GM19239 (cell line): ENCODE results near the gene GNLY.
"Not testable (repeated sequence)": the region's sequence is repeated elsewhere in the genome, so short reads cannot be mapped to it uniquely, and the experiment has no call there.

Experiments used
- DNase-seq: peaks from one replicate; pipeline ENCODE4 v3.0.0; 2011; ENCODE audit warnings: low spot score; ENCODE audit not compliant: insufficient read length
- FAIRE-seq: peaks from 2 replicates; lab custom pipeline; 2011; peaks lifted over from hg19 to GRCh38; lab: Jason Lieb, UNC

GNLY gene

DNA sequence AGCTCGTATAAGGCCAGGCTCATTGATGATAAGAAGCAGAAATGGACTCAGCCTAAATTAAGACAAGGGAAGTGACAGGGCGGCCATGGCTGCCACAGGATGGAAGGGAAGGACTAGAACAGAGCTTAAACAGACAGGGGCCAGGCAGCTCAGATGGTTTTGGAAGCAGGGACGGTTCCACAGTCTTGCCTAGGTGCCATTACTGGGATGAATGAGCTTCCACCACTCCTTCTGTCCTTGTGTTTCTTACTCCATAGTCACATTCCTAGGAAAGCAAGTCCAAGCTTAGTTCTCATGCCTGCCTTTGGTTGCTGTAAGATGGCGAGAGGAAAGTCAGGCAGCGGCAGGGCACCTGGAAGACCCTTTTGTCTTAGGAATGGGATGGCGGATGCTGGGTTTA is 11.9 kb downstream of the GNLY start:
- FAIRE-seq, result no peak
- DNase-seq, result no peak

DNA sequence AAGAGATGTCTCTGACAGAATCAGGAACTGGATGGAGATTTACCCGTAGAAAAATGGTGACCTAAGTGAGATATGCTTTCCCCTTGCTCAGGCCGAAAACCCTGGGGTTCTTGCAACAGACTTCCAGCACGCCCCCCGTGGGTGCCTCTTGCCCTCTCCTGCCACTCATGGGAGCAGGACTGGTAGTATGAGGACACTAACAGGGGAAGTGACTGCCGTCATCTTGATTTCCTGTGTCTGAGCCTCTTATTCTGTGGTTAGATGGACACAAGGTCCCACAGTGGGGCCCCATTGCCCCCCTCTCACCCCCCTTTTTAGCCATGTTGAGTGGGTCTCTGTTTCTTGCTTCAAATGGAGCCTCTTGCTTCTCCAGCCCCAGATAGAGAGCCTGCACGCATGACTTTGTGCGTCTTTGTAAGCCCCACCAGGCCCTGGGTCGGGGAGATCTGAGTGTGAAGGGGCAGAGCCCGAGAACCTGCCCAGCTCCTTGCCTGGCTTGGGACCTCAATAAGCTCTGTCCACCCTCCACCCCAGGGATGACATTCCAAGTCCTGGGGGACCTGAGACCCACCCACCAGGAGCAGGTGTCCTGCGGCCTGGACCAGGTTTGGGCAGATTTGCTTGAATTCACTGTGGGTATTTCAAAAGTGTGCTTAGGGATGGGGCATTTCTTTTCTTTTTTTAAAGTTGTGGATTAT is 12.6 kb downstream of the GNLY start:
- no peak for FAIRE-seq
- no peak for DNase-seq

GRCh38 chr2:85707304-85707703 is 13.1 kb downstream of the GNLY start:
- peak; percentile 95 for FAIRE-seq
- DNase-seq, result peak; percentile 59

DNA sequence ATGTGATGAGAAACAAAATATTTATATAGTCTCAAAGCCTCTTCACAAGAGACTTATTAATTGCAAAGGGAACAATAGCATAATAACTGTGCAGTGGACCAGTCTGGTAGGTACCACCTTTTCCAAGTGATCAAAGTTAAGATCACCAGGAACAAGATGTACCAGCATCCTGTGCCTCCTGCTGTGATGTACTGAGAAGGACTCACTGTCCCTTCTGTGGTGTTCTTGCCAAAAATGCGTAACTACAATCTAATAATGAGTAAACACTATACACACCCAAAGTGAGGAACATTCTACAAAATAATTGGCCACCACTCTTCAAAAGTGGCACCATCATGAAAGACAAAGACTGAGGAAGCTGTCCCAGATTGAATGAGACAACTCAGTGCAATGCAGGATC is 14.5 kb downstream of the GNLY start:
- DNase-seq (no peak), FAIRE-seq (no peak)

GRCh38 chr2:85709401-85709811 is 15.2 kb downstream of the GNLY start:
- DNase-seq (no peak), FAIRE-seq (no peak)

- FAIRE-seq, result no peak
Observed at GRCh38 chr2:85710687-85711577, 16.8 kb downstream of the GNLY start.

GRCh38 chr2:85711578-85712060 is 17.5 kb downstream of the GNLY start:
- no peak for DNase-seq
- no peak for FAIRE-seq

More at GRCh38 chr2:85710687-85711577, 16.8 kb downstream of the GNLY start:
- no peak for DNase-seq

DNA sequence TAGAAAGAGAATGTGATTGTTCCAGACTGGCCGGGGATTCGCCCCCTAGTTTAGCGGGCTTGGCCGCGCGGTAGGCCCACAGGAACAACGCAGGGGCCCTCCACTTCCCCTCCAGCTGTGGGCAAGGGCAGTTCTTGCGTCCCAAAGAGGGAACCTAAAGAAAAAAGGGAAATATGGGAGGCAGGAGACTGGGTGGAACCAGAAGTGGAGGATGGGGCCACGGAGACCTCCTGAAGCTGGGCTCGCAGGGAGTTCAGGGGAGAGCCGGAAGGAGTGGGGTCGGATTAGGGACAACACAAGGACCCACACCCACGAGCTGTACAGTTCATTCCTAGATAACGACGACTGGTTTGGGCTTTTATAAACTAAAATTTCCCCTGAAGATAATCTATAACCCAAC is 18.2 kb downstream of the GNLY start:
- no peak for DNase-seq
- no peak for FAIRE-seq

- DNase-seq, result no peak
- FAIRE-seq, result no peak
Observed at GRCh38 chr2:85712849-85713612, 18.9 kb downstream of the GNLY start.

DNA sequence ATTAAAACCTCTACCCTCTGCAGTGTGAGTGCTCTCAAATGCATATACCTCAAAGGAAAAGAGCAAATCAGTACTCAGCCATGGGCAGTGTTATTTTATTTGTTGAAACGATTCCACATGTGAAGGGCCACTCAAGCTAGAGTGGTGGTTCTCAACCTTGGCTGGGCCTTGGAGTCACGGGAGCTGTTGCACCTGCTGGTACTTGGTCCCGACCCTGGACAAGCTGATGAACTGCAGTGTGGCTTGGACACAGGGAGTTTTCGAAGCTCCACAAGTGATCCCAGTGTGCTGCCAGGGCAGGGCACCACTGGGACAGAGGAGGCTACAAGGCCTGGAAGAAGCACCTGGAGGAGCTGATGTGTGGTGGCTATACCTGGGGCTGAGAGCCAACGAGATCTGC is 19.7 kb downstream of the GNLY start:
- FAIRE-seq, result no peak

GRCh38 chr2:85714421-85714820 is 20.3 kb downstream of the GNLY start:
- DNase-seq, FAIRE-seq: not testable (repeated sequence)

More for the DNA sequence above, 19.7 kb downstream of the GNLY start:
- DNase-seq, result no peak

- DNase-seq (no peak), FAIRE-seq (no peak)
Observed at GRCh38 chr2:85714841-85715240, 20.7 kb downstream of the GNLY start.

DNA sequence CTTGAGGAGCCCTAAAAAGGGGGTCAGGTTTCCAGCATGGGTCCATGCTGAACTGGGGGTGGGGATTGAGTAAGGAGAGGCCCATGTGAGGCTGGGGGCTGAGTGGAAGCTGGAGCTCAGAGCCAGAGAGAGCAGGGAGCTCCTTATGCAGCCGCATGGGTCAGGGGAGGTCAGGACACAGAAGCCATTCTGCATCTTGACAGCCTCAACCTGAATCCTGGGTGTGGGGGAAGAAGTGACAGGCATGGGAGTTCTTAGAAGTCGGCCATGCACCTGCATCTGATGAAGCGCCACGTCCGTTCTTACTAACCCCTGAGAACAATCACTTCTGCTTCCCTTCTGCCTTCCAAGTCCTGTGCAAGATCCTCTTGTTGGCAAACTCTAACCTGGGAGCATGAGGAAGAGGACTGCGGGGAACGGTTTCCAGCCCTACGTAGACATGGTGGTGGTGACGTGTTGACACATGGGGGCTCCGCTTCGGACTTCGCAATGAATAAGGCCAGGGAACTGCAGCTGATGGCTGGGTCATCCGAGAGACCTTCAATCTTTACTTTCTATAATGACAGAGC is 22.3 kb downstream of the GNLY start:
- no peak for FAIRE-seq

GRCh38 chr2:85717308-85718008 is 23.3 kb downstream of the GNLY start:
- DNase-seq, result no peak

More for the DNA sequence above, 22.3 kb downstream of the GNLY start:
- no peak for DNase-seq

GRCh38 chr2:85718009-85718391 is 23.8 kb downstream of the GNLY start:
- FAIRE-seq, result no peak
- no peak for DNase-seq

More at GRCh38 chr2:85717308-85718008, 23.3 kb downstream of the GNLY start:
- FAIRE-seq, result no peak

GRCh38 chr2:85718885-85719492 is 24.8 kb downstream of the GNLY start:
- no peak for DNase-seq
- FAIRE-seq, result no peak

DNA sequence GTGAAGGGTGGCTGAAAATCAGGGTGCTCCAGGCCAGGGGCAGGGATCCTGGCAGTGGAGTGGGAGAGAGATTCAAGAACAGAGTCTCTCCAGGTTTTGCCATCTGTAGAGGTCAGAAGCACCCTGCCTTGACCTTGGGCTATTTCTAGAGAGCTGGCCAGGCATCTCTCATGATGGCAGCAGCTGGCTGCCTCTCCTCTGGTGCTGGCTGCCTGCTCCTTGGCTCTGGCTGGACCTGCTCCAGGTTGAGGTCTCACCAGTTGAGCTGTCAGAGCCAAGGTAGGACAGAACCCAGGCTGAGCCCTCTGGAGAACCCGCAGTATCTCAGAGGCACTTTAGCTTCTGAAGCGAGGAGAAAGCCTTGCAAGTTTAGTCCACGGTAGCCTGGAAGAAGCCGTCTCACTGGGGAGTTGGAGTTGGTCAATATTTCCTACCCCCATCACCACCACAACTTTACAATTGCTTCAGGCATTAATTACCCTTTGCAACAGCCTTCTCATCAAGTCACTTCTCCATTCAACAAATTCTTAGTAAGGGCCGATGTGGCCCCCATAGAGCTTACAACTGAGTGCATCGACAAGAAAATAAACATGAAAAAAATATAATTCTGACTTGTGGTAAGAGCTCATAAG is 25.6 kb downstream of the GNLY start:
- DNase-seq (no peak), FAIRE-seq (no peak)

- FAIRE-seq (no peak), DNase-seq (no peak)
Observed at GRCh38 chr2:85720533-85720932, 26.4 kb downstream of the GNLY start.

GRCh38 chr2:85721641-85722040 is 27.5 kb downstream of the GNLY start:
- DNase-seq, result no peak
- no peak for FAIRE-seq
